Duodenal mucosa (tissue), 2 donors: ENCODE data around the gene UBE2L6.

Experiments
- H3K27ac ChIP-seq: one replicate; pipeline ENCODE4 v1.7.0; 2013; ENCODE audit warnings: low read depth, low read length
- H3K27me3 ChIP-seq, 2 donors: one replicate each; pipeline ENCODE4 v1.7.0; 2013; ENCODE audit warnings: low read length in 2 of 2, control low read depth in 1 of 2; ENCODE audit not compliant: insufficient read depth in 2 of 2, control insufficient read depth in 1 of 2
- H3K36me3 ChIP-seq, 2 donors: one replicate each; pipeline ENCODE4 v1.7.0; 2013; ENCODE audit warnings: low read length in 2 of 2, control low read depth in 1 of 2; ENCODE audit not compliant: insufficient read depth in 2 of 2, control insufficient read depth in 1 of 2
- H3K4me1 ChIP-seq, 2 donors: one replicate each; pipeline ENCODE4 v1.7.0; 2013; ENCODE audit warnings: low read length in 2 of 2, control low read depth in 1 of 2; ENCODE audit not compliant: insufficient read depth in 2 of 2, control insufficient read depth in 1 of 2
- H3K4me3 ChIP-seq, 2 donors: one replicate each; pipeline ENCODE4 v1.7.0; 2013; ENCODE audit warnings: low read length in 2 of 2, low read depth in 1 of 2
- H3K9ac ChIP-seq, 2 donors: one replicate each; pipeline ENCODE4 v1.7.0; 2013; ENCODE audit warnings: low read length in 2 of 2, low read depth in 1 of 2
- H3K9me3 ChIP-seq, 2 donors: one replicate each; pipeline ENCODE4 v1.7.0; 2013; ENCODE audit warnings: low read length in 2 of 2, control low read depth in 1 of 2; ENCODE audit not compliant: control insufficient read depth in 1 of 2

Gene UBE2L6

DNA sequence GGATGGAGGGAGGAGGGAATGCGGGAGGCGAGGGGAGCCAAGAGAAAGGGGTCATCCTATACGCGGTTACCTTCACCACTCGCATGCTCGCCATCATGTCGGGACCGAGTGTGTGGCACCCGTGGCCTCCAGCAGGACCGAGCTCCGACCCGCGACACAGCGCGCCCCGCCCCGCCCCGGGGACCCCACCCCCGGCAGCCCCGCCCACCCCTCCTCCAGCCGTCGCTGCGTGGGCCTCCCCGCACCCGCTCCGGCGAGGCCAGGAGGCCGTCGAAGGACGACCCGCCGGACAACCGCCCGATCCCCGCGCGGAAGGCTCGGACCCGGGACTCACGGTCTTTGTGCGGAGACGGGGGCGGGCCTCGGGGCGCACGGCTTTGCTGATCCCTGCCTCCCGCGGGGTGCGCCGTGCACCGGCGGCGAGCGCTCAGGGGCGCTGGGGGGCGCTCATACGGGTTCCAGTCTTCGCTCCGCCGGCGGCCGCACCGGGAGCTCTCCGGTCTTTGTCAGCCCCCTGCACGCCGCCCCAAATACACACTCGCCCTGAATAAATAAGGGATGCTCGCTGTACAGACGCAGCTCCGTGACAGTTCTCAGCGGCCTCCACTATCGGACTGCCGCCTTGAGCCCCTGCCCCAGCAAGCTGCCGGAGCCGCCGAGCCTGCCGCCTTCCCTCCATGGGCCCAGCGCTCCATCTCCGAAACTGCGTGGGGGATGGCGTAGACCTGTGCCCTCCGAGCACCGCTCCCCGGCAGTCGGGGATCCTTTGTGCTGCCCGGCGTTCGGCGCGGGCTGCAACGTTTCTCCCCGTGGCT is at the start of gene UBE2L6:
UBE2L6 (minus strand) TSS at position 158 of the 815 bp plus-strand sequence; CDS start at position 97, 61 bp downstream.
- peak within 1 kb of the TSS; percentile 82 to 94 for H3K4me3 ChIP-seq
- peaks cover 17 to 18% of the 10 kb centered on the region in 2 donors for H3K4me1 ChIP-seq
- no peaks in the 10 kb centered on the region for H3K9me3 ChIP-seq
- H3K36me3 ChIP-seq, result no peaks in the 10 kb centered on the region
- peak within 1 kb of the TSS; percentile 70 for H3K27ac ChIP-seq
- H3K9ac ChIP-seq, result peak within 1 kb of the TSS; percentile 57 to 85
- no peaks in the 10 kb centered on the region for H3K27me3 ChIP-seq

DNA sequence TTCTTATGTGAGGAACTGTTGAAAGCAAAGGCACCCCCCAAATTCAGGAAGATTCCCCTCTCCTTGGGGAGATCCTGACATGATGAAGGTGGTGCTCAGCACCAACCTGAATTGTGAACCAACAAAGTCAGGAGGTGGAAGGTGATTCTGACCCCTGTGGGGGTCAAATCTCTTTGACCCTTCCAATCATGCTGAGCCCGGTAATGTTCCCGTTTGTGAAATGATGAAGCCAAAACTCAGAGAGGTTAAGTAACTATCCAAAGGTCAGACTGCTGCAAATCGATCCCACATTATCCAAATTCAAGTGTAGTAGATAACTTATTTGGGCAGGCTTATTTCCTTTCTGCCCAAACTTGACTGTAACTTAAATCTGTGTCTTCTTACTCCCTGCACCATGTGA is 49.1 kb upstream of the UBE2L6 start:
- Histone ChIP-seq H3K9ac (no peak overlapping the region), H3K27me3 (no peaks in the 10 kb centered on the region), H3K4me3 (no peak overlapping the region), H3K9me3 (peaks cover 6 to 12% of the 10 kb centered on the region in 2 donors), H3K36me3 (no peaks in the 10 kb centered on the region), H3K4me1 (no peaks in the 10 kb centered on the region), H3K27ac (no peak overlapping the region)

- Histone ChIP-seq H3K27me3 (no peaks in the 10 kb centered on the region), H3K4me3 (no peak overlapping the region), H3K4me1 (no peaks in the 10 kb centered on the region), H3K9me3 (peaks cover 6 to 9% of the 10 kb centered on the region in 2 donors), H3K36me3 (no peaks in the 10 kb centered on the region), H3K27ac (no peak overlapping the region), H3K9ac (no peak overlapping the region)
Measured at GRCh38 chr11:57615308-57615707, 47.8 kb upstream of the UBE2L6 start.

GRCh38 chr11:57614234-57614772 is 46.8 kb upstream of the UBE2L6 start:
- no peak overlapping the region for H3K9ac ChIP-seq
- H3K4me3 ChIP-seq, result no peak overlapping the region
- no peak overlapping the region for H3K27ac ChIP-seq
- peaks cover 2 to 3% of the 10 kb centered on the region in 2 donors for H3K9me3 ChIP-seq
- no peaks in the 10 kb centered on the region for H3K27me3 ChIP-seq
- H3K36me3 ChIP-seq, result no peaks in the 10 kb centered on the region
- H3K4me1 ChIP-seq, result no peaks in the 10 kb centered on the region

GRCh38 chr11:57610170-57610569 is 42.7 kb upstream of the UBE2L6 start:
- Histone ChIP-seq H3K4me1 (no peaks in the 10 kb centered on the region), H3K27me3 (no peaks in the 10 kb centered on the region), H3K9me3 (no peaks in the 10 kb centered on the region), H3K9ac (no peak overlapping the region), H3K4me3 (no peak overlapping the region), H3K27ac (no peak overlapping the region), H3K36me3 (peaks cover 0 to 4% of the 10 kb centered on the region in 2 donors)

DNA sequence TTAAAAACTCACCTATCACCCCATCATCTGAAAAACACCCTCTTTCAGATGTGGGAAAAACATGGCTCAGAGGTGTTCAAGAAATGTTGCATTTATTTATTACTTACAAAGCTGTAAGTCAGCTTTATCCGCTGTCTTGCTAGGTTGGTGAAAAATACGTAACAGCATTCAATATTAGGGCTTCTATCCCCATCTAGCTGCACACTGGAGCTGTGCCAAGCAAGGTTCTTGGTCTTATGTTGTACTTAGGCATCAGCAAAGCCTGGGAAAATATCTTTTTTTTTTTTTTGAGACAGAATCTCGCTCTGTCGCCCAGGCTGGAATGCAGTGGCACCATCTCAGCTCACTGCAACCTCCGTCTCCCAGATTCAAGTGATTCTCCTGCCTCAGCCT is 37.6 kb upstream of the UBE2L6 start:
- no peaks in the 10 kb centered on the region for H3K9me3 ChIP-seq
- no peak overlapping the region for H3K27ac ChIP-seq
- H3K9ac ChIP-seq, result no peak overlapping the region
- H3K27me3 ChIP-seq, result no peaks in the 10 kb centered on the region
- H3K4me3 ChIP-seq, result no peak overlapping the region
- peaks cover 0 to 4% of the 10 kb centered on the region in 2 donors for H3K36me3 ChIP-seq
- H3K4me1 ChIP-seq, result no peaks in the 10 kb centered on the region

GRCh38 chr11:57604296-57605027 is 37.0 kb upstream of the UBE2L6 start:
- Histone ChIP-seq H3K9ac (no peak overlapping the region), H3K4me3 (no peak overlapping the region), H3K4me1 (no peaks in the 10 kb centered on the region), H3K27ac (no peak overlapping the region), H3K9me3 (no peaks in the 10 kb centered on the region), H3K36me3 (peaks cover 0 to 4% of the 10 kb centered on the region in 2 donors), H3K27me3 (no peaks in the 10 kb centered on the region)

- no peak overlapping the region for H3K27ac ChIP-seq
- peaks cover 0 to 6% of the 10 kb centered on the region in 2 donors for H3K27me3 ChIP-seq
- no peaks in the 10 kb centered on the region for H3K9me3 ChIP-seq
- H3K9ac ChIP-seq, result no peak overlapping the region
- peaks cover 0 to 5% of the 10 kb centered on the region in 2 donors for H3K4me1 ChIP-seq
- peaks cover 0 to 4% of the 10 kb centered on the region in 2 donors for H3K36me3 ChIP-seq
- H3K4me3 ChIP-seq, result no peak overlapping the region
Measured at GRCh38 chr11:57601297-57601696, 33.8 kb upstream of the UBE2L6 start.

DNA sequence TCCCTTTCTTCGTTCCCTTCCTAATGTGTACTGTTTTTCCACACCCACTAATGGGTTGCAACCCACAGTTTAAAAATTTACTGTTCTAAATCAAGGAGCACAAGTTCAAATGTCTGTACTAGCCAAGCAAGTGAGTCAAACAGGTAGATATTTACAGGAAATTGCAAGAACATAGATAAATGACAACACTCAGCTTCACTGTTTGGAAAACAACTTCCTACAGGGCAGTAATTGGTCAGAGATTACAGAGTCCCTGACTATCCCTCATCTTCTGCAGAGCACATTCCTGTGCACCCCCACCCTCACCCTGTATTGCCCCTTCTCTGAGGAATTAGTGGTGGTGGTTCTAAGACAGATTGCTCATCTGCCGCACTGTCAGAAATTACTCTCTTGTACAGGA is 31.9 kb upstream of the UBE2L6 start:
- H3K27ac ChIP-seq, result no peak overlapping the region
- H3K36me3 ChIP-seq, result no peaks in the 10 kb centered on the region
- H3K4me3 ChIP-seq, result no peak overlapping the region
- peaks cover 0 to 6% of the 10 kb centered on the region in 2 donors for H3K27me3 ChIP-seq
- H3K4me1 ChIP-seq, result peaks cover 0 to 5% of the 10 kb centered on the region in 2 donors
- no peaks in the 10 kb centered on the region for H3K9me3 ChIP-seq
- H3K9ac ChIP-seq, result no peak overlapping the region

GRCh38 chr11:57598831-57599155 is 31.3 kb upstream of the UBE2L6 start:
- Histone ChIP-seq H3K9ac (peak overlapping the region in 1 of 2 donors; percentile 35), H3K27ac (peak overlapping the region; percentile 30), H3K4me3 (peak overlapping the region; percentile 34 to 38), H3K4me1 (peaks cover 0 to 5% of the 10 kb centered on the region in 2 donors), H3K9me3 (no peaks in the 10 kb centered on the region), H3K27me3 (peaks cover 0 to 6% of the 10 kb centered on the region in 2 donors), H3K36me3 (no peaks in the 10 kb centered on the region)
